ENCODE data around the gene TSPAN9. TPM values are rescaled to one million over a fixed set of nuclear protein-coding genes. Genes with fewer than 3 reads are reported as not detected.

The TSPAN9 gene
- total RNA-seq, 1 donor from 2014 or later = 49.4 TPM

- Mint-ChIP-seq H3K36me3 (no peaks in the 10 kb centered on the region), H3K9me3 (no peaks in the 10 kb centered on the region), H3K27ac (peak overlapping the region; percentile 88), H3K27me3 (ENCODE audit: low read depth) (no peaks in the 10 kb centered on the region), H3K4me1 (peaks cover 39% of the 10 kb centered on the region), H3K4me3 (no peak overlapping the region)
- no peak for TF ChIP-seq CTCF (IDR thresholded peaks at IDR 0.05; ENCODE audit: unreplicated experiment)
- DNase-seq (ENCODE audit: low spot score in 2 of 2, unreplicated experiment in 2 of 2) = peak in 1 of 2 experiments; percentile 42
These were observed 159.4 kb downstream of the TSPAN9 start for GRCh38 chr12:3236345-3237187.

GRCh38 chr12:3238196-3238595 is 161.0 kb downstream of the TSPAN9 start:
- DNase-seq (ENCODE audit: low spot score in 2 of 2, unreplicated experiment in 2 of 2) = no peak
- no peak overlapping the region for H3K4me3 Mint-ChIP-seq
- H3K36me3 Mint-ChIP-seq = no peaks in the 10 kb centered on the region
- H3K27ac Mint-ChIP-seq = no peak overlapping the region
- H3K27me3 Mint-ChIP-seq (ENCODE audit: low read depth) = no peaks in the 10 kb centered on the region
- H3K9me3 Mint-ChIP-seq = no peaks in the 10 kb centered on the region
- TF ChIP-seq CTCF (IDR thresholded peaks at IDR 0.05; ENCODE audit: unreplicated experiment) = no peak
- H3K4me1 Mint-ChIP-seq = peaks cover 31% of the 10 kb centered on the region

- Mint-ChIP-seq H3K27me3 (ENCODE audit: low read depth) (no peaks in the 10 kb centered on the region), H3K27ac (no peak overlapping the region), H3K9me3 (no peaks in the 10 kb centered on the region), H3K4me1 (peaks cover 11% of the 10 kb centered on the region), H3K4me3 (no peak overlapping the region), H3K36me3 (peaks cover 8% of the 10 kb centered on the region)
- TF ChIP-seq CTCF (IDR thresholded peaks at IDR 0.05; ENCODE audit: unreplicated experiment) = no peak
- no peak for DNase-seq (ENCODE audit: low spot score in 2 of 2, unreplicated experiment in 2 of 2)
These were observed 164.4 kb downstream of the TSPAN9 start for GRCh38 chr12:3241621-3242020.

- Mint-ChIP-seq H3K27me3 (ENCODE audit: low read depth) (no peaks in the 10 kb centered on the region), H3K27ac (no peak overlapping the region), H3K4me1 (peaks cover 4% of the 10 kb centered on the region), H3K9me3 (no peaks in the 10 kb centered on the region), H3K36me3 (peaks cover 8% of the 10 kb centered on the region), H3K4me3 (no peak overlapping the region)
- no peak for TF ChIP-seq CTCF (IDR thresholded peaks at IDR 0.05; ENCODE audit: unreplicated experiment)
- DNase-seq (ENCODE audit: low spot score in 2 of 2, unreplicated experiment in 2 of 2) = no peak
These were observed 165.2 kb downstream of the TSPAN9 start for GRCh38 chr12:3242199-3242863.

- TF ChIP-seq CTCF (IDR thresholded peaks at IDR 0.05; ENCODE audit: unreplicated experiment) = no peak
- H3K4me1 Mint-ChIP-seq = peaks cover 7% of the 10 kb centered on the region
- no peaks in the 10 kb centered on the region for H3K27me3 Mint-ChIP-seq (ENCODE audit: low read depth)
- H3K4me3 Mint-ChIP-seq = no peak overlapping the region
- no peak for DNase-seq (ENCODE audit: low spot score in 2 of 2, unreplicated experiment in 2 of 2)
- H3K36me3 Mint-ChIP-seq = peaks cover 8% of the 10 kb centered on the region
- no peaks in the 10 kb centered on the region for H3K9me3 Mint-ChIP-seq
- no peak overlapping the region for H3K27ac Mint-ChIP-seq
These were observed 166.4 kb downstream of the TSPAN9 start for GRCh38 chr12:3243376-3244084.

All from mesothelial cell of epicardium (in vitro differentiated cells).